HG03521 (cell line): Measurements from ENCODE around the gene PPP2R5C.
A peak's percentile ranks its signal among the peaks of the same experiment; 100 is the strongest.

Source experiments
- ATAC-seq: cut with Tn5 transposase; IDR thresholded peaks from one replicate; pipeline ENCODE4 v1.9.1; 2021; ENCODE audit warnings: mild to moderate bottlenecking, moderate library complexity; ENCODE audit not compliant: unreplicated experiment

PPP2R5C gene

GRCh38 chr14:101937926-101938767 lies 176.6 kb downstream of the PPP2R5C start:
- no peak for ATAC-seq

GRCh38 chr14:101939646-101940170 lies 178.2 kb downstream of the PPP2R5C start:
- no peak for ATAC-seq

GRCh38 chr14:101944451-101944850 lies 182.9 kb downstream of the PPP2R5C start:
- no peak for ATAC-seq

- ATAC-seq = no peak
Observed at GRCh38 chr14:101945171-101945570, 183.7 kb downstream of the PPP2R5C start.

- ATAC-seq = peak; percentile 1
Observed at GRCh38 chr14:101947577-101947903, 186.0 kb downstream of the PPP2R5C start.

GRCh38 chr14:101947904-101948665 lies 186.6 kb downstream of the PPP2R5C start:
- peak; percentile 97 for ATAC-seq

- peak; percentile 6 for ATAC-seq
Observed at GRCh38 chr14:101948666-101949216, 187.2 kb downstream of the PPP2R5C start.

- no peak for ATAC-seq
Observed at GRCh38 chr14:101950100-101950499, 188.6 kb downstream of the PPP2R5C start.

GRCh38 chr14:101950516-101951215 lies 189.2 kb downstream of the PPP2R5C start:
- ATAC-seq = no peak

- no peak for ATAC-seq
Observed at GRCh38 chr14:101953151-101953550, 191.6 kb downstream of the PPP2R5C start.

GRCh38 chr14:101954501-101954900 lies 193.0 kb downstream of the PPP2R5C start:
- ATAC-seq = no peak

- no peak for ATAC-seq
Observed at GRCh38 chr14:101955695-101956161, 194.2 kb downstream of the PPP2R5C start.

- ATAC-seq = no peak
Observed at GRCh38 chr14:101956179-101956885, 194.8 kb downstream of the PPP2R5C start.

- ATAC-seq = no peak
Observed at GRCh38 chr14:101957406-101958234, 196.1 kb downstream of the PPP2R5C start.

GRCh38 chr14:101958418-101959180 lies 197.1 kb downstream of the PPP2R5C start:
- no peak for ATAC-seq

- ATAC-seq = no peak
Observed at GRCh38 chr14:101959277-101959676, 197.8 kb downstream of the PPP2R5C start.

GRCh38 chr14:101960225-101960624 lies 198.7 kb downstream of the PPP2R5C start:
- ATAC-seq = no peak

- no peak for ATAC-seq
Observed at GRCh38 chr14:101961011-101961721, 199.7 kb downstream of the PPP2R5C start.
